ENCODE measurements around the gene LY6G5B.
"Not testable (repeated sequence)": the region's sequence is repeated elsewhere in the genome, so short reads cannot be mapped to it uniquely, and the experiment has no call there.

LY6G5B gene

GRCh38 chr6:31690231-31691077, 20.7 kb downstream of the LY6G5B start:
- in situ Hi-C loops (cut with MboI; ENCODE audit: low sequenced_read_pairs), result no loop called here

- in situ Hi-C loops (cut with MboI; ENCODE audit: low sequenced_read_pairs), result no loop called here
Observed at GRCh38 chr6:31691078-31691463, 21.3 kb downstream of the LY6G5B start.

- in situ Hi-C loops (cut with MboI; ENCODE audit: low sequenced_read_pairs), result no loop called here
Observed at GRCh38 chr6:31691564-31692108, 21.9 kb downstream of the LY6G5B start.

GRCh38 chr6:31692353-31692752, 22.6 kb downstream of the LY6G5B start:
- in situ Hi-C loops (cut with MboI; ENCODE audit: low sequenced_read_pairs), result no loop called here

GRCh38 chr6:31692886-31693285, 23.1 kb downstream of the LY6G5B start:
- in situ Hi-C loops (cut with MboI; ENCODE audit: low sequenced_read_pairs), result no loop called here

- in situ Hi-C loops (cut with MboI; ENCODE audit: low sequenced_read_pairs), result no loop called here
Observed at GRCh38 chr6:31693535-31693934, 23.8 kb downstream of the LY6G5B start.

- in situ Hi-C loops (cut with MboI; ENCODE audit: low sequenced_read_pairs), result no loop called here
Observed at GRCh38 chr6:31697555-31697954, 27.8 kb downstream of the LY6G5B start.

- in situ Hi-C loops (cut with MboI; ENCODE audit: low sequenced_read_pairs), result no loop called here
Observed at GRCh38 chr6:31700740-31701401, 31.1 kb downstream of the LY6G5B start.

- in situ Hi-C loops (cut with MboI; ENCODE audit: low sequenced_read_pairs), result no loop called here
Observed at GRCh38 chr6:31701666-31702404, 32.1 kb downstream of the LY6G5B start.

- in situ Hi-C loops (cut with MboI; ENCODE audit: low sequenced_read_pairs), result no loop called here
Observed at GRCh38 chr6:31702405-31702818, 32.6 kb downstream of the LY6G5B start.

GRCh38 chr6:31702819-31703716, 33.3 kb downstream of the LY6G5B start, which contains the start of gene ABHD16A:
ABHD16A (minus strand) TSS chr6:31703324; CDS start chr6:31703281, 43 bp downstream.
- in situ Hi-C loops (cut with MboI; ENCODE audit: low sequenced_read_pairs), result no loop called here

- in situ Hi-C loops (cut with MboI; ENCODE audit: low sequenced_read_pairs), result no loop called here
Observed at GRCh38 chr6:31705931-31706330, 36.2 kb downstream of the LY6G5B start.

GRCh38 chr6:31706599-31706998, 36.8 kb downstream of the LY6G5B start, which contains the start of gene LY6G6F:
LY6G6F (plus strand) TSS chr6:31706866; CDS start chr6:31706907, 41 bp downstream.
- in situ Hi-C loops (cut with MboI; ENCODE audit: low sequenced_read_pairs), result no loop called here

GRCh38 chr6:31707701-31708100, 37.9 kb downstream of the LY6G5B start:
- in situ Hi-C loops (cut with MboI; ENCODE audit: low sequenced_read_pairs), result no loop called here

- in situ Hi-C loops (cut with MboI; ENCODE audit: low sequenced_read_pairs), result no loop called here
Observed at GRCh38 chr6:31708224-31708623, 38.4 kb downstream of the LY6G5B start.

GRCh38 chr6:31709157-31709556, 39.4 kb downstream of the LY6G5B start:
- in situ Hi-C loops (cut with MboI; ENCODE audit: low sequenced_read_pairs), result not testable (repeated sequence)

GRCh38 chr6:31710523-31711219, 40.9 kb downstream of the LY6G5B start:
- in situ Hi-C loops (cut with MboI; ENCODE audit: low sequenced_read_pairs), result no loop called here

GRCh38 chr6:31711233-31711632, 41.5 kb downstream of the LY6G5B start:
- in situ Hi-C loops (cut with MboI; ENCODE audit: low sequenced_read_pairs), result no loop called here

- in situ Hi-C loops (cut with MboI; ENCODE audit: low sequenced_read_pairs), result no loop called here
Observed at GRCh38 chr6:31712296-31712695, 42.5 kb downstream of the LY6G5B start.
